GM12873 (cell line): ENCODE results near the gene SLC38A4.

Experiments used
- CTCF ChIP-seq: IDR thresholded peaks from 2 replicates; pipeline ENCODE4 v1.5.1; 2012; ENCODE audit warnings: low read depth, mild to moderate bottlenecking, moderate library complexity, low read length, control low read depth; ENCODE audit not compliant: insufficient read depth; ENCODE audit errors: missing control alignments

Gene SLC38A4

GRCh38 chr12:46832130-46832704 lies 6.4 kb upstream of the SLC38A4 start:
- TF ChIP-seq CTCF = no peak

GRCh38 chr12:46831335-46832129 lies 5.7 kb upstream of the SLC38A4 start:
- TF ChIP-seq CTCF = no peak

GRCh38 chr12:46830731-46831334 lies 5.0 kb upstream of the SLC38A4 start:
- no peak for TF ChIP-seq CTCF

GRCh38 chr12:46824709-46825108 lies 1.1 kb downstream of the SLC38A4 start:
- no peak for TF ChIP-seq CTCF

- no peak for TF ChIP-seq CTCF
Measured at GRCh38 chr12:46818642-46819041, 7.2 kb downstream of the SLC38A4 start.

GRCh38 chr12:46815809-46816208 lies 10.0 kb downstream of the SLC38A4 start:
- TF ChIP-seq CTCF = no peak

GRCh38 chr12:46814143-46814542 lies 11.7 kb downstream of the SLC38A4 start:
- no peak for TF ChIP-seq CTCF
